ENCODE measurements around the gene HRH3. TPM values are rescaled to one million over a fixed set of nuclear protein-coding genes. Genes with fewer than 3 reads are reported as not detected.

HRH3 gene
- total RNA-seq, 1 experiment from 2014 or later: 1.8 TPM

DNA sequence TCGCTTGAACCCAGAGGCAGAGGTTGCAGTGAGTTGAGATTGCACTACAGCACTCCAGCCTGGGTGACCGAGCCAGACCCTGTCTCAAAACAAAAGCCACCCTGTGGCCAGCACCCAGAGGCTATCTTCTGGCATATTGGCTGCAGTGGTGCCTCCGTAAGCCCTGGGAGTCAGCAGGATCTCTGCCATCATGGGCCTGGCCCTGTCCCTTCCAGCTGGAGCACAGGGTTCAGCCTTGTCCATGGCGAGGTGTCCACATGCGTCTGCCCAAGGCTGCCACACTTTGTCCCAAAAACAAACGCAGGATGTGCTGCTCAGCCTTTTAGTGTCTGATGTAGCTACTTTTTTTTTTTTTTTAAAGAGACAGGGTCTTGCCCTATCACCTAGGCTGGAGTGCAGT lies 52.6 kb downstream of the HRH3 start:
- no peak overlapping the region for H3K27ac Mint-ChIP-seq
- no peak overlapping the region for H3K4me3 Mint-ChIP-seq
- no peak overlapping the region for H2AFZ ChIP-seq (ENCODE audit: low read length)
- no peak overlapping the region for H3K4me2 ChIP-seq (ENCODE audit: insufficient read depth, insufficient read length, low read length)
- no peaks in the 10 kb centered on the region for H3K79me2 ChIP-seq (ENCODE audit: insufficient read depth, low read length)
- DNase-seq: no peak
- no peaks in the 10 kb centered on the region for H3K27me3 ChIP-seq (ENCODE audit: insufficient read depth, low read length)
- H3K79me1 ChIP-seq (ENCODE audit: insufficient read depth, low read depth, low read length, poor library complexity, severe bottlenecking): no peaks in the 10 kb centered on the region
- H3T11ph ChIP-seq (ENCODE audit: low read length): no peak overlapping the region
- WGBS (ENCODE audit: extremely low coverage, insufficient read length, low lambda C conversion rate): no CpG with 5 or more reads among the region's 6 CpGs
- H4K8ac ChIP-seq (replicated peaks; ENCODE audit: insufficient read length, low read depth, low read length): no peak overlapping the region
- no peak overlapping the region for H3K23ac ChIP-seq (ENCODE audit: insufficient read length, low read depth, low read length)
- H3K9me3 ChIP-seq (ENCODE audit: control insufficient read depth, low read depth, low read length): no peaks in the 10 kb centered on the region
- no peak overlapping the region for H3K14ac ChIP-seq (ENCODE audit: insufficient read depth, low read length)
- H4K91ac ChIP-seq (ENCODE audit: insufficient read length, low read depth, low read length): no peak overlapping the region
- no peak overlapping the region for H2BK20ac ChIP-seq (ENCODE audit: low read depth, low read length, poor library complexity, severe bottlenecking)
- H4K20me1 ChIP-seq (ENCODE audit: control insufficient read depth, insufficient read depth, insufficient read length): no peaks in the 10 kb centered on the region
- H3K36me3 Mint-ChIP-seq (ENCODE audit: insufficient read depth in 1 of 3, low read depth in 3 of 3): peaks cover 18 to 52% (median 44%) of the 10 kb centered on the region in 3 experiments; a peak in 6 of 7 replicates
- H3K4ac ChIP-seq (ENCODE audit: low read depth, low read length): no peak overlapping the region
- no peak overlapping the region for H3K9ac ChIP-seq (ENCODE audit: extremely low read depth, insufficient read length, low read length)
- no peak overlapping the region for H2BK5ac ChIP-seq (ENCODE audit: insufficient read length, low read length)
- no peak overlapping the region for H3K56ac ChIP-seq (ENCODE audit: insufficient read length, low read depth, low read length)
- no peaks in the 10 kb centered on the region; a peak in 1 of 5 replicates for H3K9me3 Mint-ChIP-seq
- no peak overlapping the region for H2AK5ac ChIP-seq (ENCODE audit: insufficient read length, low read length)
- H2BK12ac ChIP-seq (ENCODE audit: insufficient read length, low read depth, low read length): no peak overlapping the region
- no peak overlapping the region for H2BK15ac ChIP-seq (ENCODE audit: low read depth, low read length)
- H3K27ac ChIP-seq (ENCODE audit: insufficient read length, low read depth, low read length): no peak overlapping the region
- TF ChIP-seq, protein P1, sequence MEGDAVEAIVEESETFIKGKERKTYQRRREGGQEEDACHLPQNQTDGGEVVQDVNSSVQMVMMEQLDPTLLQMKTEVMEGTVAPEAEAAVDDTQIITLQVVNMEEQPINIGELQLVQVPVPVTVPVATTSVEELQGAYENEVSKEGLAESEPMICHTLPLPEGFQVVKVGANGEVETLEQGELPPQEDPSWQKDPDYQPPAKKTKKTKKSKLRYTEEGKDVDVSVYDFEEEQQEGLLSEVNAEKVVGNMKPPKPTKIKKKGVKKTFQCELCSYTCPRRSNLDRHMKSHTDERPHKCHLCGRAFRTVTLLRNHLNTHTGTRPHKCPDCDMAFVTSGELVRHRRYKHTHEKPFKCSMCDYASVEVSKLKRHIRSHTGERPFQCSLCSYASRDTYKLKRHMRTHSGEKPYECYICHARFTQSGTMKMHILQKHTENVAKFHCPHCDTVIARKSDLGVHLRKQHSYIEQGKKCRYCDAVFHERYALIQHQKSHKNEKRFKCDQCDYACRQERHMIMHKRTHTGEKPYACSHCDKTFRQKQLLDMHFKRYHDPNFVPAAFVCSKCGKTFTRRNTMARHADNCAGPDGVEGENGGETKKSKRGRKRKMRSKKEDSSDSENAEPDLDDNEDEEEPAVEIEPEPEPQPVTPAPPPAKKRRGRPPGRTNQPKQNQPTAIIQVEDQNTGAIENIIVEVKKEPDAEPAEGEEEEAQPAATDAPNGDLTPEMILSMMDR (conservative IDR thresholded peaks at IDR 0.05): no peak
- H3K4me1 ChIP-seq (ENCODE audit: insufficient read depth, low read length): no peaks in the 10 kb centered on the region
- no peak overlapping the region for H3K18ac ChIP-seq (ENCODE audit: insufficient read length, low read depth, low read length)
- no peaks in the 10 kb centered on the region; the same call in 1 of the 2 replicates for H3K27me3 Mint-ChIP-seq (ENCODE audit: low read depth)
- no peak overlapping the region for H4K5ac ChIP-seq (ENCODE audit: insufficient read length, low read depth, low read length)
- no peaks in the 10 kb centered on the region for H3K4me1 Mint-ChIP-seq
- H3K23me2 ChIP-seq (ENCODE audit: insufficient read length, low read depth, low read length, poor library complexity, severe bottlenecking): no peaks in the 10 kb centered on the region
- H2BK120ac ChIP-seq (ENCODE audit: low read depth, low read length, poor library complexity, severe bottlenecking): no peak overlapping the region
